Measurements from ENCODE around the gene CLRN1.

Gene CLRN1

DNA sequence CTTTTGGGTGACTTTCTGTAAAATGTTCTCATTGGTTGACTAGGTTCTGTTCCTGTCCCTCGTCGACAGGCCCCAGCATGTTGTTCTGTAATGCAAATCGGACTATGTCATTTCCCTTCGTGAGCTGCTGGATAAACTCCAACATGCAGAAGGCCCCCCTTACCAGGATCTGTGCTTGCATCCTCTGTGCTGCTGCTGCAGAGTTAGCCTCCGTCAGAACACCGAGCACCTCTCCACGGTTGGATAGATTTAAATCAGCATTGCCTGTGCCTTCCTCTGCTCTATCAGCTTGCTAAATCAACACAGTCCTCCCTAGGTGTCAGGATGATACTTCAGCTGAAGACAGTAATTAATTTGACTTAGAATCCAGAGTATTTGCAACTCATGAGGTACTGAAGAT lies 54.6 kb downstream of the CLRN1 start:
- DNase-seq = no peak

GRCh38 chr3:150913133-150913922 lies 59.2 kb downstream of the CLRN1 start:
- no peak for DNase-seq

DNA sequence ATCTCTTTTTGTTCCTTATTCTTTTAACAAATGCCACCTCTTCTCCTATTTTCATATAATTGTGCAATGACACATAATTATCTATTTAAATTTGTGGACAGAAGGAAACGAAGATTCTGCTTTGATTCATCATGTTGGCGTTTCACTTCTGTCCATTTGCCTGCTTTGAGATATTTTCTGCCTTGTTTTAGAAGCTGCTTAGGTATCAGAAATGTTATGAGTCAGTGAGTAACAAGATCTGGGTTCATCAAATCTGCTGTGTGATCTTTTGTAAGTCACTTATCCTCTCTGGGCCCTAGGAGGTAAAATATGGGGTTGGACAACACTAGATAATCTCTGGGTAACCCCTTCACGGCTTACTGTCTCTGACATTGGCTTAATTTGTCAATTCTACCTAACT lies 60.0 kb downstream of the CLRN1 start:
- DNase-seq = no peak

DNA sequence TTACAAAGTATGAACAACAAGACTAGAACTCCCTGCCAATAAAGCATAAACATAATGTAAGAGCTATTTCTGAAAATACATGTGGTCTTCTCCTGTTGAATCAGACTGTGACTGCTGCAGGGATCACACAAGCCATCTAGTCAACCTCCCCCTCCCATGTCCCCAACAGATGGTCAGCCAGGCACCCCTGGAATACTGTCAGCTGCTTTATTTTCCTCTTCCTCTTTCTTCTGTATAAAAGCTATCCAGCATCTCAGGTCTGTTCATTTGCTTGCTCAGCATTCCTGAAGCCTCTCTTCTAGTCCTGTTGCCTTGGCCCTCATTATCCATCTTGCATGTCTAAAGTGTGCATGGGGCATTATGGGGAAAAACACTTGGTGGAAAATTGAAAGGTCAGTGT lies 60.8 kb downstream of the CLRN1 start:
- DNase-seq = no peak

DNA sequence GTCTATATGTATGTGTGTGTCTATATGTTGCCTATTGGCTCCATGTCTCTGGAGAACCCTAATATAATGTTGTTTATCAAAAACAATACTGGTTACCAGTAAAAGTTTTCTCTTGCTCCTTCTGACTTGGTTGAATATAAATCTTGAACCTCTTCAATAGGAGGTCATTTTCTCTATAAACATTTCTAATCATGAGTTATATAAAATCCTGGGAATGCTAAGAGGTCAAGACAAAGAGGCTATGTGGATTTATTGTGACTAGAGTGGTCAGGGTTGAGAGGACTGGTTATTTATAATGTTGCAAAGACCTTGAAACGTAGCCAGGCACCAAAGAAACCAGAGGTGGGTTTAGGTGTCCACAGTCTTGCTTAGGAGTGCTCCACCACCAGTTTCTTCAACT lies 66.1 kb downstream of the CLRN1 start:
- no peak for DNase-seq

GRCh38 chr3:150905746-150906145 lies 66.8 kb downstream of the CLRN1 start:
- DNase-seq = no peak

DNA sequence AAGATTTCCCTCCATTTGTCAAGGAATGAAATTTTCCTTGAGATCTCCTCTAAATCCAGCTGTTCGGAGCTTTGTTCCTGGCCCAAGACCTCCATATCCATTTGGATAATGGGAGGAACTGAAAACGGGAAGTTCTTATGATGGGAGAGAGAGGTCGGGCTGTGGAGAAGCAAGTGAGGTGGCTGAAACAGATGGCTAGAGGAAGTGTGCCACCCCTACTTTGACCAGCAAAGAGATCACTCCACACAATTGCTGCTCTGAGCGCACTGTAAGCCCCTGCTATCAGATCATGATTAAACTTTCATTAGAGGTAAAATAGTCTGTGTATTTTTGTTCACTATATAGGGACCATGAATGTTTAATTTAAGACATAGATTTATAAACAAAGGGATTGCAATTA lies 67.2 kb downstream of the CLRN1 start, which contains the start of gene MINDY4B:
Gene MINDY4B, minus strand, starts transcription at position 101 of the 400 bp plus-strand sequence. Its CDS starts 0 bp downstream, at position 101.
- no peak for DNase-seq

- DNase-seq = no peak
Measured at GRCh38 chr3:150902988-150903387, 69.5 kb downstream of the CLRN1 start.

DNA sequence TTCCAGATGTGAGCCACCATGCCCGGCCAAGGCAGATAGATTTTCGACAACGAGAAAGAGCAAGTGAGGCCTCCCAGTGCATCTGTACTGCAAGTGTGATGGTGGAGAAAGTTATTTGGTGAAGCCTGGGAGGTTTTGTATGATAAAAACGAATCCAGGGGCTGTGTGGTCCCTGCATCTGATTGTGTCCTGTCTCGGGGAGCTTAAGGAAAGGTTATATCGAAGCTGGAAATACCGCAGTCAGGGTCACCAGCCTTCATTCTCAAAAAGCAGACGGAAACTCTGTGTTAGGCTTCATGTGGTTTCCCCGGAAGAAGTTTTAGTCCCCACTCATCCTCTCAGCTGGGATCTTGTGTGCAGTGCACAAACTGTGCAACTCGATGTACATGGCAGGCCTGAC lies 70.7 kb downstream of the CLRN1 start:
- DNase-seq = no peak

DNA sequence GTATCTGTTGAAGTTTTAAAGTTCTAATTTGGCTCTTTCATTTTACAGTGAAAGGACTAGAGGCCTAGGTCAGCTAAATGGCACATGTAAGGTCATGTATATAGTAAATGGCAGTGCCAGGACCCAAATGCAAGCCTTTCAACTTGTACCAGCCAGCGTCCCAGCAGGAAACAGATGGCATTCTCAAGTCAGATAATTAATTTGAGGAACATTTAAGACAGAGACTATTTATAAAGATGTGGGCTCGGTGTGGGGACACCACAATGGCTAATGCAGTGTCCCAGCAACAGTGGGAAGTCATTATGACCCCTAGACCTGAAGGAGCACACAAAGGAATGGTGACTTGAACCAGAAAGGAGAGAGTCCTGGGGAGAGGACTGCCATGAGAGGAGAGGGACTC lies 73.4 kb downstream of the CLRN1 start:
- no peak for DNase-seq

DNA sequence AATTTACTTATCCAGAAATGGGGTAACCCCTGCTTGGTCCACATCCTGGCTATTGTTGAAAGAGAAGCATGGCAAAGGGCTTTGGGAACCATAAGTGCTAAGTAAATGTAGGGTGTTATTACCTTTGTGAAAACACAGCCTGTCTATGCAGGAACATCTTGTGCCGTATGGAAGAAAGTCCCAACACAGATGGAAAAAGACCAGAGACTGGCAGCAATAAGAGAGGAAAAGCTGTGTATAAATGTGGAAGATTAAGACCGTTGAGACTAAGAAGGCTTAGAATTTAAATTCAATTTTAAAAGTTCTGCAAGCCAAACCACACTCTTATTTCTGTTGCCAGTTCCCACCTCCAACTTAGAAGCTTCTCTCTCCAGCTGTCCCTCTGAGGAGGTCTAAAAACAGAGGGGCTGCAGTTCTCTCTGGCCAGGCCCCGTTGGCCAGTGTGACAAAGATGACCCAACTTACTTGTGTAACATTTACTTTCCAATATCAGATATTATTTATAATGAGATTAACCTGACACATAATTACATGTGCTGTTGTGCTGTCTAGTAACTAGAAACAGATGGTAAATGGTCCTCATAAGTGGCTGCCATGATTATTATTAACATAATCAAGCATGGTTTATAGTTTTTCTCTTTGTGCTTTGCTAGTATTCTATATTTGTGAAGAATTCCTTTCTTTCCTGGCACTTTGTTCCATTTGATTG lies 74.3 kb downstream of the CLRN1 start:
- no peak for DNase-seq

DNA sequence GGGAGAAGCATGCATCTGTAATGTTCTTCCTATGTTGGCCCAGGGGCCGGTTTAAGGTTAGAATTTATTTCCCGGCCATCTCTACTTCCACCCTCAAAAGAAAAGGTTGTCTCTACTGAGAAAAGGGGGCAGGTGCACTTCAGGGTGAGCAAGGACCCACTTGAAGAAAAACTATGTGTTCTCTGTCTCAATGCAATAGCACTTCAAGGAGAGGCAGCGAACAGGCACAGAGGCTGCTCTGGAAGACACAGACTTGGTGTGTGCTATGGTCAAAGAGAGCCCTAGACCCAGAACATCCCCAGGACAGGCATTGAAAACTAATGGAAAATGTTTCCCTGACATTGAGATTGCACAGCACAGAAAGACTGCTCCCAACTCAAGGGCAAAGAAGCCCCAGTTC lies 74.9 kb downstream of the CLRN1 start:
- DNase-seq = no peak

- no peak for DNase-seq
Measured at GRCh38 chr3:150890831-150891230, 81.7 kb downstream of the CLRN1 start.

DNA sequence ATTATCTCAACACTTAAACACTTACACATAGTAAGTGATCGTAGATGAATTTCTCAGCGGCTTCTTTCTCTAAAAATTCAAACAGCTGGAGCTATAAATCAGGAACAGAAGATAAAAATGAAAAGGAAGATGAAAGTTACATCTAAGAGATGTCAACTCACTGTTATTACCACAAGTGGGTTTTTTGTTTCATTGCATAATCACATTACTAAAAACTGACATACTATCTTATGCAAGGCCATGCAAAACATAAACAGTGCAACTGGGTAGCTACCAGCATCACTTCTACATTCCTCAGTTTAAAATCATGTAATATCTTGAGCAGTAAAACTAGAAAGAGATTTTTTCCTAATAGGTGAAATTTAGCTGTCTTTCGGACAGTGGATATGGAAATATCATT lies 82.2 kb downstream of the CLRN1 start:
- DNase-seq = no peak

DNA sequence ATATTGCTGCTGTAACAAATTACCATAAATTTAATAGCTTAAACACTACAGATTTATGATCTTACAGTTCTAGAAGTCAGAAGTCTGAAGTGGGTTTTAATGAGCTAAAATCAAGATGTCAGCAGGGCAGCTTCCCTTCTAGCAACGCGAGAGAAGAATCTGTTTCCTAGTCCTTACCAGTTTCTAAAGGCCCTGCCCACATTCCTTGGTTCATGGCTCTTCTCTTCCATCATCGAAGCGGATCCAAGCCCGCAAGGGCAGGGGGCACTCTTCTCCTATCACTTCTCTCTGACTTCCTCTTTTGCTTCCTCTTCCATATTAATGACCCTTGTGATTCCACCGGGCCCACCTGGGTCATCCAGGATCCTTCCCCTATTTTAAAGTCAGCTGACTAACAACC lies 83.4 kb downstream of the CLRN1 start:
- no peak for DNase-seq

- no peak for DNase-seq
Measured at GRCh38 chr3:150887031-150887430, 85.5 kb downstream of the CLRN1 start.

DNA sequence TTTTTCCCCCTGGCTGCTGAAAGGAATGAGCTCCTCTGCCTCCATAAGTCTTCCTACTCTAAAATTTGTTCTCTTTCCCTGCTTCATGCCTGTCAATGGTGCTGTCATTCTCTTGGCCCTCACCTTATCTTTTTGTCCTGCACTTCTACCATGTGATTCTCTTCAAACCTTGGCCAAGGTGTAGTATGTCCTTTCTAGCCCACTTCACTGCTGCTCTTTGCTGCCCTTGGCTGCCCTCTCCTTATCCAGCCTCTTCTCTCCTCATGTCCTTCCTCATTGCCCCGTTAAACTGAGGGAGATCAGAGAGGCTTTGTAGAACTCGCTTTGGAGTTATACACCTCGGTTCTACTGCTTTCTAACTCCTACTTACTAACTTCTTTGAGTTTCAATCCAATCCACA lies 87.0 kb downstream of the CLRN1 start:
- DNase-seq = no peak

DNA sequence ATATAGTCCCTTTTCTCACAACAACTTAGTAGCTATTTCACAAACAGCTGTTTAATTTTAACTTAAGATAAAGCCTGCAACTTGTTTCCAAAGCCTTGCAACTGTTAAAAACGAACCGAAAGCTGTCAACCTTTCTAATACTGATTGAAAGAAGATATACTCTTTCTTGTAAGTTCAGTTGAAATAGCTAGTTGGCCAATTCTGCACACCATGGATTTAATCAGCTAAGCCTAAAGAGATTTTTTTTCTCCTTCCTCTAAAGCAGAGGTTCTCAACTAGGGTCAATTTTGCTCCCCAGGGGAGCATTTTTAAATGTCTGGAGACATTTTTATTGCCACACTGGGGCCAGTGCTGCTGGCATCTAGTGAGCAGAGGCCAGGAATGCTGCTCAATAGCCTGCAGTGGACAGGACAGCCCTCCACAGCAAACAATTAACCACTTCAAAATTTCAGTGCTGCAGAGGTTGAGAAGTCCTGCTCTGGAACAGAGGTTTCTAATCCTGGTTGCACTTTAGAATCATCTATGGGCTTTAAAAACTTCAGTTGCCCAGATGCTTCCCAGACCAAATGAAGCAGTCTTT lies 93.4 kb downstream of the CLRN1 start:
- no peak for DNase-seq

DNA sequence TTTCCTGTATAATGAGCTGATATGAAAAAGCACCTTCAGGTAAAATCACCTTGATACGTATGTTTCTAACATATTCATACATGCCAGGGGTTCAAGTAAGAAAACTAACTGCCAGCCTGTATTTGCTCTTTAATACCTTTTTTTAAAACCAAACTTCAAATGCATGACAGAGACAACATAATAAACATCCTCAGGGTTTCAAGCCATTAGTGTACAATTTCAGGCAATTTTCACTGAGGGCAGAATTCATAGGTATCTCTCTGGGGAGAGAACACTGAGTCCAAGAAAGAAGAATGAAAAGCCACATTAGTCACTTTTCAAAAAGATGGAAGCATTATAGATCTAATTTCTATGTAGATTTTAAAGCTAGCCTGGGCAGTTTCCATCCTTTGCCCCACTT lies 94.2 kb downstream of the CLRN1 start:
- DNase-seq = no peak

- no peak for DNase-seq
Measured at GRCh38 chr3:150877303-150877702, 95.2 kb downstream of the CLRN1 start.

DNA sequence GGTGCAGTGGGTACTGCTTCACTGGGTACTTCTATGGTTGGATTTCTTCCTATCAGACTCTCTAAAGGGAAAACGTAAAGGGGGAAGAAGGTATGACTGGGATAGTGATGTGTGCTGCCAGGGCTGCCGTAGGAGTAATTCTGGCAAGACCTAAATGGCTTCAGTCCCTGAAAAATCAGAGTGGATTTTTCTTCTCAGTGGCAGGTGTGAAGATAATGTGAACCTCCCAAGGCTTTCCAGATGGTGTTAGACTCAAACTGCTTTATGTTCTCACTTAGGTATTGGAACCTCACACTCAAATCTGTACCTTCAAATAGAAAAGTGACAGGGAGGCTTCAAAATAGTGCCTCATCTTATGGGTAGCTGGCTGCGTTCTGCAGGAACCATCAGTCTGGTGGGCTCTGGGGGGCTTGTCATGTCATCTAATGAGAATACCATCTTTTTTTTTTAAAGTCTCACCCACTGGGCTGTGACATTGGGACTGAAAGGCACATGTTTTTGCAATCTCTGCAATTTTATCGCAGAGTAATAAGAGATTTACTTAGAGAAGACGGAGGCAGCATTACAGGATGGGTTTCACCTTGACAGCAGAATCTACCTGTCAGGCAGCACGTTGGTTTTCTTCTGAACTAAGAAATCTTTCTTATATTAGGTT lies 95.8 kb downstream of the CLRN1 start:
- DNase-seq = no peak

Measured in NCI-H2081 treated with DMSO at 0.1 percent for 48 hours (cell line).